ENCODE results near the gene CNGA1.
A peak's percentile ranks its signal among the peaks of the same experiment; 100 is the strongest.
"Not testable (repeated sequence)": the region's sequence is repeated elsewhere in the genome, so short reads cannot be mapped to it uniquely, and the experiment has no call there.

Gene CNGA1

DNA sequence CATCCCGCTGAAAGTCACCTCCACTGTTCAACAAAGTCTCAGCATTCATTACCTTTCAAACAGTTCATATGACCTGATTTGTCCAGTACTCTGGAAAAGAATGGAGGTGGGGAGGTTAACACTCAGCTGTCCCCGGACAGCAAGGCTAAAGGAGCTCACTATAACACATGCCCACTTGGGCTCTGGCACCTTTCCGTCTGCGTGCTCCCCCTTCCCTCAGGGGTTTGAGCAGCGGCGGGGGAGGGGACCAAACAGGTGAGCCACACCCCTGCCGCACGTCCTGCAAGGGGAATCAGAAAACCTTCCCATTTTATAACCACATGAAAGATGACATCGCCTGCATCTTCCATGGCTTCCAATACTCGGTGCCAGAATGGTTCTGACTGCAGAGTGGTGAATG lies 62.2 kb downstream of the CNGA1 start:
- no peak for DNase-seq

- DNase-seq: no peak
These were observed 70.4 kb downstream of the CNGA1 start for GRCh38 chr4:47945930-47946726.

- no peak for DNase-seq
These were observed 74.2 kb downstream of the CNGA1 start for GRCh38 chr4:47942081-47942819.

- no peak for DNase-seq
These were observed 77.0 kb downstream of the CNGA1 start for GRCh38 chr4:47939456-47939855.

GRCh38 chr4:47936336-47936735 lies 80.1 kb downstream of the CNGA1 start:
- no peak for DNase-seq

- no peak for DNase-seq
These were observed 82.6 kb downstream of the CNGA1 start for GRCh38 chr4:47933840-47934239.

DNA sequence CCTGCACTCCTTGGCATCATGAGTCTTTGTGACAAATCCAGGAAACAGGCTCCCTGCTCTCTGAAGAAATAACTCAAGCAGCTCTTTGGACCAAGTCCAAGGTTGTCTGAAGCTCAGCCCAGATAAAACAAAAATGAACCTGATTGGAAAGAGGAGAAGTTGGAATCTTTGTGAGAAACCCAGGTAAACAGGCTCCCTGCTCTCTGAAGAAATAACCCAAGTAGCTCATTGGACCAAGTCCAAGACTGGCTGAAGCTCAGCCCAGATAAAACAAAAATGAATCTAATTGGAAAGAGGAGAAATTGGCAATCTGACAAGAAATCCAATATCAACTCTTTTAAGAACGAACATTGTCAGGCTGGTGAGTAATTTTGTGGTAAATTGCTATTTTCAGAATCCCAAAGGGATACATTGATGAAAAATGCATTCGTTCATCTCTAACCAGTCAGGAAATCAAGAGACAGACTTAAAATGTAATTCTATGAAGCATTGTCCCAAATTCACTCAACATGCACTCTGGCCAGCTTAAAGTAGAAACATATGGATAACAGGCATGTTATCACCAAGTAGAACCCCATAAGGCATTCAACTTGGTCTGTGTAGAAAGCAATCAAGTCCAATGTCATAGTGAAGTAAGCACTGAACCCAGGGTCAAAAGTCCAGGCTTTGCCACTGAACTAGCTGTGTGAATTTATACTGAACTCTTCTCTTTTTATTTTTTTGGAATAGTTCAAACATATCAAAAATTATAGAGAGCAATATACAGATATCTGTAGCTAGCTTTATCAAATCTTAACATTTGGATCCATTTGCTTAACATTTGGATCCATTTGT lies 85.3 kb downstream of the CNGA1 start:
- no peak for DNase-seq

DNA sequence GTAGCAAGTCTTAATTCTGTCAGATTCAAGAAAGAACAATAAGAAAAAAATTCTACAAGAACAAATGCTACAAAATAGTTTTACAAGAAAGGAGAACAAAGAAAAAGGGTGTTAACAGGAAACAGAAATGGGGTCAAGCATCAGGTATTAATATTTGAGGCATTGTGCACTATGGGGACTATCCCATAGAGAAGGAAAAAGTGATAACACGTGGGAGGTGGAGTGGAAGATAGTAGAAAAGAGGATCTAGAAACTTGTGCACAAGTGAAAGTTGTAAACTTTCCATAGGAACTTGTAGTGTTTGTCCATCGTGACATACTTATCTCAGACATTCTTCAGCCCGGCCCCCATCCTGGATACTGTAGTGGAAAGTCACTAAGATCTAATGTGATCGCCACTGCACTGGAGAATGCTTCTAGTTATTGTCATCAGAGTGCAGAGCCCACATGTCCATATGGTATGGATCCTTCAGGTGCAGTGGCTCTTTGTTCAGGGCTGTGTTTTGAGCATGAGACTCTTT lies 86.7 kb downstream of the CNGA1 start:
- DNase-seq: no peak

- peak; percentile 42 for DNase-seq
These were observed 89.7 kb downstream of the CNGA1 start for GRCh38 chr4:47926667-47927258.

DNA sequence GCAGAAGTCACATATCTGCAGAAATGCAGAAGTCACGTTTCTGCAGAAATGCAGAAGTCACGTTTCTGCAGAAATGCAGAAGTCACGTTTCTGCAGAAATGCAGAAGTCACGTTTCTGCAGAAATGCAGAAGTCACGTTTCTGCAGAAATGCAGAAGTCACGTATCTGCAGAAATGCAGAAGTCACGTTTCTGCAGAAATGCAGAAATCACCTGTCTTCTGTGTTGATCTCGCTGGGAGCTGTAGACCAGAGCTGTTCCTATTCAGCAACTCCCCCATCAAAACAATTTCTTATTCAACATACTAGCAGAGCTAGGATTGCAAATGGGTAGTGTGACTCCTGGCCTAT lies 93.2 kb downstream of the CNGA1 start:
- not testable (repeated sequence) for DNase-seq

- DNase-seq: not testable (repeated sequence)
These were observed 93.8 kb downstream of the CNGA1 start for GRCh38 chr4:47922436-47923260.

DNA sequence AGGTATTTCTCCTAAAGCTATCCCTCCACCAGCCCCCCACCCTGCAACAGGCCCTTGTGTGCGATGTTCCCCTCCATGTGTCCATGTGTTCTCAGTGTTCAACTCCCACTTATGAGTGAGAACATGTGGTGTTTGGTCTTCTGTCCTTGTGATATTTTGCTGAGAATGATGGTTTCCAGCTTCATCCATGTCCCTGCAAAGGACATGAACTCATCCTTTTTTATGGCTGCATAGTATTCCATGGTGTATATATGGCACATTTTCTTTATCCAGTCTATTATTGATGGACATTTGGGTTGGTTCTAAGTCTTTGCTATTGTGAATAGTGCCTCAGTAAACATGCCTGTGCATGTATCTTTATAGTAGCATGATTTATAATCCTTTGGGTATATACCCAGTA lies 99.3 kb downstream of the CNGA1 start:
- DNase-seq: not testable (repeated sequence)

DNA sequence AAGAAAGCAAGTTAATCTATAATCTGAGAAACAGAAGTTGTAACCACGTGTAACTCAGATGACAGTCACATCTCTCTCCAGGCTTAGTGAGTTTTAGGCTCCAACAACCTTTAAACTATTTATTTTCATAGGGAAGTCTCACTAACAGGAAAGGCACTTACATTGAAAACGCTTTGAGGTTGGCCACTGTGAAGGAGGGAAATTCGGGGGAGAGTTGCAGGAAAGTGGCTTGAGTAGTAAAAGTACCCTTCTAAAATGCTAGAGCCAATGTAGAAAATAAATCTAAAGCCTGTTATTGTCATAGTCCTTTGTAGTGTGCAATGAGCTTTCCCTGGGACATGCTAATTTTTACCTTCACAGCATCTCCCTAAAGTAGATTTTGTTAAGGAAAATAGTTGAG lies 101.1 kb downstream of the CNGA1 start:
- DNase-seq: no peak

GRCh38 chr4:47914926-47915237 lies 101.6 kb downstream of the CNGA1 start:
- no peak for DNase-seq

DNA sequence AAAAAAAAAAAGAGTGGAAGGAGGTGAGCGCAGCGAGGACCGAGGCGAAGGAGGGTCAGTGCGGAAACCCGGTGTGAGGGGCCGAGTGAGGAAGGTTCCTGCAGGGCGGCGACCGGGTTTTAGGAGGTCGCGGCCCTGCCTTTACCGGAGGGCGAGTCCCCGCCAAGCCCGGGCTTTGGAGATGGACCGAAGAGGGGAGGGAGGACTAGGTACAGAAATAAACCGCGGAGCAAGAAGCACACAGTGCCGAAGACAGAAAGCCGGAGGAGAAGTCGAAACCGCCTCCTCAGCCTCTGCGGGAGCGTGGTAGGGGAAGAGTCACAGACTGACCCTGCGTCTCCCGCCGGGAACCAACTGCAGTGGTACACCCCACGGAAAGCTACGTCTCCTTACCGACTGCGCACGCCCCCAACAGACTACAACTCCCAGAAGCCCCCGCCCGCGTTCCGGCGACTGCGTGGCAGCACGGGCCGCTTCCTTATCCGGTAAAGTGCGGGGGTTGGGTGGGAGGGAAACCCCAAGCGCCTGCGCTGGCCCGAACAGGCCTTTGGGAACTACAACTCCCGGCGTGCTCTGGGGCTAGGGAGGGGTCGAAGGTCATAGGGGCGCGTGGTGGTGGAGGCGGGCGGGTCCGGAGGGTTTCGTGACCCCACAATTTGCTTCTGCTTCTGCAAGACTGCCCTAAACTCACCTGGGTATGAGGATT lies 102.1 kb downstream of the CNGA1 start, which contains the start of gene NFXL1:
TSS of gene NFXL1 (minus strand) at position 364 of the 706 bp plus-strand sequence. CDS start 380 bp downstream, outside the sequence.
- DNase-seq: peak; percentile 99

GRCh38 chr4:47913861-47914219 lies 102.6 kb downstream of the CNGA1 start:
- peak; percentile 69 for DNase-seq

- DNase-seq: no peak
These were observed 103.2 kb downstream of the CNGA1 start for GRCh38 chr4:47913330-47913729.

DNA sequence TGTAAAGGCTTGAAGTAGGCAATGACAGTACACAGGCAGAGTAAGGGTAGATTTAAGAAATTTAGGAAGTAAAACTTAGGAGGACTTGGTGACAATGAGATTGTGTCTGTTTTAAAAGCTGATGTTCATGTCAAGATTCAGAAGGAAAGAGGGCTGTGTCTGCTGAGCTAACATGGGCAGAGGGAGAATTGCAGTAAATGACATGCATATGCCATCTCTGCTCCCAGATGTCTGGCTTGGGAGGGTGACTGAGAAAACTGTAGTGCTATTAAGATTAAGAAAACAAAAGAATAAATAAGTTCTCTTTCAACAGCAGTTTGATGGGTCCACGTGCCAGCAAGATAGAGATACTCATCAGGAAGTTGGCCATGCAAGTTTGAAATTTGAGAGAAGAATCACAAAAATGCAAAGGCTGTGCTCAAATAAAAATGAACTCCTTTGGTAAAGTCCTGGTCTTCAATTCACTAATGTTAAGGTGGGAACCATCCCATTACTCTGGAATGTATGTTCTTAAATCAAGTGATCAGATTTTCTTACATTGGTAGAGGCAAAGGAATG lies 109.3 kb downstream of the CNGA1 start:
- DNase-seq: no peak

DNA sequence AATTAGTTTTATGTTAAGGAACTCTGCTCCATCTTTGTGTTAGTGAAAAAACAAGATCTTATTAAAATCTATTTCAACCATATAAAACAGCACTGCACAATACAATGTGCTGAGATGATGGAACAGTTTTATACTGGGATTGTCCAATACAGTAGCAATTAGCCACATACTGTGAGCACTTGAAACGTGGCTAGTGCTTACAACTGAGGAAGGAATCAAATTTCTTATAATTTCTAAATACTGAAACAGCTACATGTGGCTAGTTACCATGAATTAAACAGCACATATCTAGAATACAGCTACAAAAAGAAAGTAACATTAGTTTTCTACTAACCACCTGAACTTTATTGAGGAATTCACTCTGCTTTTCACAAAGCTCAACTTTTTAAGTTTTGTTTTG lies 116.8 kb downstream of the CNGA1 start:
- DNase-seq: no peak

DNA sequence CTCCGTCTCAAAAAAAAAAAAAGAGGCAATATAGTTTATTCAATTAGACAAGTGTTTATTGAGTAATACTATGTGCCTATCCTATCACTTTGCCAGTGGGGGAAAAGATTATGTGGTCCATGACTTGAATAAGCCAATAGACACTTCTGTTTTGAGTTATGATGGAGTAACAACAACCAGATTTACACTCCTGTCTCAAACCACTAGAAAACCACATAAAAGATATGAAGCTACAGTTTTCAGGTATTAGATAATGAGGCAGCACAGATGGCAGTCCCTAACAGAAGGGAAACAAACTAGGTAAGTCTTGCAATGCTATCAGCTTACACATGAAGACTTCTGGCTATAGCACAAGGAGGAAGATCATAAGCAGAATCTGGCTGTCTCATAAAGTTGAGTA lies 124.6 kb downstream of the CNGA1 start:
- no peak for DNase-seq
